ENCODE results near the gene PPP2CA. TPM values are rescaled to one million over a fixed set of nuclear protein-coding genes. Genes with fewer than 3 reads are reported as not detected.
"Not testable (repeated sequence)": the region's sequence is repeated elsewhere in the genome, so short reads cannot be mapped to it uniquely, and the experiment has no call there.

PPP2CA gene
- total RNA-seq, 1 donor from 2014 or later: 146 TPM

DNA sequence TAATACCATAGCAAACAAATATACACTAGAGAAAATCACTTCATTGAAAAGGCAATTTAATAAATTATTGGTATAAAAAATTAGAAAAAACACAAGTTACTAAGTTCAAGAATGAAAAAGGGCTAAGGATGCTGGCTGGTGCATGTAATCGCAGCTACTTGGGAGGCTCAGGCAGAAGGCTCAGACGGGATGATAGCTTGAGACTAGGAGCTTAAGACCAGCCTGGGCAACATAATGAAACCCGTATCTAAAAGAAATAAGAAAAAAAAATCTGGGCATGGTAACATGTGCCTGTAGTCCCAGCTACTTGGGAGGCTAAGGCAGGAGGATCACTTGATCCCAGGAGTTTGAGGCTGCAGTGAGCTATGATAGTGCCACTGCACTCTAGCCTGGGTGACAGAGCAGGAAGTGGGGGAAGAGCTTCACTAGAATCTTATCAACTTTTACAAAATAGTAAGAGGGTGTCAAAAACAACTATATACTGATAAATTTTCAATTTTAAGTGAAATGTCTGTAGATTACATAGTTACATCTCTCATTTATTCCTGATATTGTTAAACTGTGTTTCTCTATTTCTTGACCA is 42.2 kb upstream of the PPP2CA start:
- no peak overlapping the region for H3K4me3 Mint-ChIP-seq (ENCODE audit: unreplicated experiment)
- TF ChIP-seq, protein P1, sequence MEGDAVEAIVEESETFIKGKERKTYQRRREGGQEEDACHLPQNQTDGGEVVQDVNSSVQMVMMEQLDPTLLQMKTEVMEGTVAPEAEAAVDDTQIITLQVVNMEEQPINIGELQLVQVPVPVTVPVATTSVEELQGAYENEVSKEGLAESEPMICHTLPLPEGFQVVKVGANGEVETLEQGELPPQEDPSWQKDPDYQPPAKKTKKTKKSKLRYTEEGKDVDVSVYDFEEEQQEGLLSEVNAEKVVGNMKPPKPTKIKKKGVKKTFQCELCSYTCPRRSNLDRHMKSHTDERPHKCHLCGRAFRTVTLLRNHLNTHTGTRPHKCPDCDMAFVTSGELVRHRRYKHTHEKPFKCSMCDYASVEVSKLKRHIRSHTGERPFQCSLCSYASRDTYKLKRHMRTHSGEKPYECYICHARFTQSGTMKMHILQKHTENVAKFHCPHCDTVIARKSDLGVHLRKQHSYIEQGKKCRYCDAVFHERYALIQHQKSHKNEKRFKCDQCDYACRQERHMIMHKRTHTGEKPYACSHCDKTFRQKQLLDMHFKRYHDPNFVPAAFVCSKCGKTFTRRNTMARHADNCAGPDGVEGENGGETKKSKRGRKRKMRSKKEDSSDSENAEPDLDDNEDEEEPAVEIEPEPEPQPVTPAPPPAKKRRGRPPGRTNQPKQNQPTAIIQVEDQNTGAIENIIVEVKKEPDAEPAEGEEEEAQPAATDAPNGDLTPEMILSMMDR (IDR thresholded peaks at IDR 0.05; ENCODE audit: unreplicated experiment): no peak
- no peak for DNase-seq (ENCODE audit: low spot score)
- H3K9me3 Mint-ChIP-seq (ENCODE audit: unreplicated experiment): peaks cover 3% of the 10 kb centered on the region
- H3K36me3 Mint-ChIP-seq (ENCODE audit: low read depth, unreplicated experiment): peaks cover 4% of the 10 kb centered on the region
- no peaks in the 10 kb centered on the region for H3K27me3 Mint-ChIP-seq (ENCODE audit: unreplicated experiment)
- H3K27ac Mint-ChIP-seq (ENCODE audit: unreplicated experiment): no peak overlapping the region
- no peaks in the 10 kb centered on the region for H3K4me1 Mint-ChIP-seq (ENCODE audit: unreplicated experiment)

DNA sequence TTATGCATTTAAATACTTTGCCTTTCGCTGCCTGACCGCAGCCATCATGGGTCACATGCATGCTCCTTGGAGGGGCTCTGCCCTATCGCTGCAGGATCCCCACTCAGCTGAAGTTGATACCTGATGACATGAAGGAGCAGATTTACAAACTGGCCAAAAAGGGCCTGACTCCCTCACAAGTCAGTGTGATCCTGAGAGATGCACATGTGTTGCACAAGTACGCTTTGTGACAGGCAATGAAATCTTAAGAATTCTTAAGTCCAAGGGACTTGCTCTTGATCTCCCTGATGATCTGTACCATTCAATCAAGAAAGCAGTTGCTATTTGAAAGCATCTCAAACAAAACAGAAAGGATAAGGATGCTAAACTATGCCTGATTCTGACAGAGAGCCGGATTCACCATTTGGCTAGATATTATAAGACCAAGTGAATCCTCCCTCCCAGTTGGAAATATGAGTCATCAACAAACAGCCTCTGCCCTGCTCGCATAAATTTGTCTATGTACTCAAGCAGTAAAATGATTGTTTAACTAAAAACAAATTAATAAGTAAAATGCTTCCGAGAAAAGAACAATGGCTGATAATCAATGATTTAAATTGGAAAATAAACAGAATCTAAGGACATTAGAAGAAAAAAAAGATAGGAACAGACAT is 41.6 kb upstream of the PPP2CA start:
- Mint-ChIP-seq H3K27ac (ENCODE audit: unreplicated experiment) (no peak overlapping the region), H3K4me3 (ENCODE audit: unreplicated experiment) (no peak overlapping the region), H3K4me1 (ENCODE audit: unreplicated experiment) (no peaks in the 10 kb centered on the region), H3K36me3 (ENCODE audit: low read depth, unreplicated experiment) (peaks cover 10% of the 10 kb centered on the region), H3K9me3 (ENCODE audit: unreplicated experiment) (peaks cover 7% of the 10 kb centered on the region), H3K27me3 (ENCODE audit: unreplicated experiment) (no peaks in the 10 kb centered on the region)
- TF ChIP-seq, protein P1 (IDR thresholded peaks at IDR 0.05; ENCODE audit: unreplicated experiment): no peak
- no peak for DNase-seq (ENCODE audit: low spot score)

DNA sequence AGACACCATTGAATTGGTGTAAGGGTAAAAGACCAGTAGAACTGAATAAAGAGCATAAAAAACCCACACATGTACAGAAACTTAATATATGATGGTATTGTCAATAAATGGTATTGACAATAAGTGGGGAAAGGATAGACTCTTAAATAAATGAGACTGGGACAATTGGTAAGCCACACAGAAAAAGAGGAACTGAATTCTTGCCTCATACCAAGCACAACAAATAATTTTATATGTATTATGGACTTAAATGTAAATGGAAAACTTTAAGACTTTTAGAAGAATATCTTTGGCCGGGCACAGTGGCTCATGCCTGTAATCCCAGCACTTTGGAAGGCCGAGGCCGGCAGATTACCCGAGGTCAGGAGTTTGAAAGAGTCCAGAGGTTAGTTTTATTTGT is 37.9 kb upstream of the PPP2CA start:
- Mint-ChIP-seq H3K4me1 (ENCODE audit: unreplicated experiment) (no peaks in the 10 kb centered on the region), H3K27me3 (ENCODE audit: unreplicated experiment) (peaks cover 2% of the 10 kb centered on the region), H3K27ac (ENCODE audit: unreplicated experiment) (no peak overlapping the region), H3K36me3 (ENCODE audit: low read depth, unreplicated experiment) (peaks cover 13% of the 10 kb centered on the region), H3K9me3 (ENCODE audit: unreplicated experiment) (peaks cover 10% of the 10 kb centered on the region), H3K4me3 (ENCODE audit: unreplicated experiment) (no peak overlapping the region)
- no peak for DNase-seq (ENCODE audit: low spot score)
- TF ChIP-seq, protein P1 (IDR thresholded peaks at IDR 0.05; ENCODE audit: unreplicated experiment): no peak

DNA sequence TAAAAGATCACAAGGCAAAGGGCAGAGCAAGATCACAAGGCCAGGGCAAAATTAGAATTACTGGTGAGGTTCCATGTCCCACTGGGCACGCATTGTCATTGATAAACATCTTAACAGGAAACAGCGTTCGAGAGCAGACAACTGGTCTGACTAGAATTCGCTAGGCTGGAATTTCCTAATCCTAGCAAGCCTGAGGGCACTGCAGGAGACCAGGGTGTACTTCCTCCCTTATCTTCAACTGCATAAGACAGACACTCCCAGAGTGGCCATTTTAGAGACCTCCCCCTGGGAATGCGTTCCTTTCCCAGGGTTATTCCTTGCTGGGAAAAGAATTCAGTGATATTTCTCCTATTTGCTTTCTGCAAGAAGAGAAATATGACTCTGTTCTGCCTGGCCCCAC is 36.8 kb upstream of the PPP2CA start:
- H3K36me3 Mint-ChIP-seq (ENCODE audit: low read depth, unreplicated experiment): peaks cover 13% of the 10 kb centered on the region
- not testable (repeated sequence) for H3K27ac Mint-ChIP-seq (ENCODE audit: unreplicated experiment); H3K4me1 Mint-ChIP-seq (ENCODE audit: unreplicated experiment); H3K4me3 Mint-ChIP-seq (ENCODE audit: unreplicated experiment); H3K27me3 Mint-ChIP-seq (ENCODE audit: unreplicated experiment); DNase-seq (ENCODE audit: low spot score); H3K9me3 Mint-ChIP-seq (ENCODE audit: unreplicated experiment)

DNA sequence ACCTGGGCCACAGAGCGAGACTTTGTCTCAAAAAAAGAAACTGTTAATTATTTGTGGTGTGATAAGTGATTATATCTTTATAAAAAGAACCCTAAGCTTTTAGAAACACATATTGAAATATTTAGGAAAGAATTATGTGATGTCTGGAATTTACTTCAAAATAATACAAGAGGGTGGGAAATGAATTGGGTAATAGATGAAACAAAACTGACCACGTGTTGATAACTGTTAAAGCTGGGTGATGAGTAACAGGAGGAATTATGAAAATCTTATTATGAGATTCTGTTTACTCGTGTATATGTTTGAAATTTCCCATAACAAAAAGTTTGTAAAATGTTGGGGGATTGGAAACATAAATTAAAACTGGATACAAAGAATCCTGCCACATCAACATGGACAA is 33.0 kb upstream of the PPP2CA start:
- H3K4me1 Mint-ChIP-seq (ENCODE audit: unreplicated experiment): no peaks in the 10 kb centered on the region
- TF ChIP-seq, protein P1 (IDR thresholded peaks at IDR 0.05; ENCODE audit: unreplicated experiment): no peak
- peaks cover 2% of the 10 kb centered on the region for H3K27me3 Mint-ChIP-seq (ENCODE audit: unreplicated experiment)
- H3K27ac Mint-ChIP-seq (ENCODE audit: unreplicated experiment): no peak overlapping the region
- H3K36me3 Mint-ChIP-seq (ENCODE audit: low read depth, unreplicated experiment): peaks cover 13% of the 10 kb centered on the region
- H3K4me3 Mint-ChIP-seq (ENCODE audit: unreplicated experiment): no peak overlapping the region
- no peak for DNase-seq (ENCODE audit: low spot score)
- H3K9me3 Mint-ChIP-seq (ENCODE audit: unreplicated experiment): peaks cover 10% of the 10 kb centered on the region
